Activated B cell treated with CpG ODN at 0.5 μM for 24 hours (primary cell): ENCODE results near the gene CES2. TPM values are rescaled to one million over a fixed set of nuclear protein-coding genes. Genes with fewer than 3 reads are reported as not detected.
"Not testable (repeated sequence)": the region's sequence is repeated elsewhere in the genome, so short reads cannot be mapped to it uniquely, and the experiment has no call there.

Experiments used
- ATAC-seq: fragments of 200-7000 bp; cut with Tn5 transposase; one replicate; pipeline ENCODE4 v1.10.0; 2021; ENCODE audit warnings: low read depth, mild to moderate bottlenecking, moderate library complexity
- CTCF ChIA-PET: fragments of 350-600 bp; sonication (Branson Sonifier 250); formaldehyde crosslinking; loops from one replicate; lab custom pipeline; 2021; ENCODE audit warnings: antibody characterized with exemption; lab: Charles Lee
- POLR2A ChIA-PET: fragments of 350-600 bp; sonication (Branson Sonifier 250); formaldehyde crosslinking; loops from one replicate; lab custom pipeline; 2021; ENCODE audit warnings: antibody characterized with exemption; lab: Charles Lee
- DNase-seq: peaks from one replicate; pipeline ENCODE4 v3.0.0; 2022
- H3K27ac Mint-ChIP-seq: one replicate; pipeline ENCODE4 v1.8.0; 2020; ENCODE audit warnings: mixed read lengths
- H3K27me3 Mint-ChIP-seq: one replicate; pipeline ENCODE4 v1.8.0; 2021; ENCODE audit warnings: mixed read lengths
- H3K36me3 Mint-ChIP-seq: one replicate; pipeline ENCODE4 v1.8.0; 2021; ENCODE audit warnings: low read depth, mixed read lengths
- H3K4me1 Mint-ChIP-seq: one replicate; pipeline ENCODE4 v1.8.0; 2021; ENCODE audit warnings: mixed read lengths
- H3K4me3 Mint-ChIP-seq: one replicate; pipeline ENCODE4 v1.8.0; 2020; ENCODE audit warnings: mild to moderate bottlenecking, mixed read lengths
- H3K9me3 Mint-ChIP-seq: one replicate; pipeline ENCODE4 v1.8.0; 2020; ENCODE audit warnings: mixed read lengths
- intact Hi-C: fragments of 100-400 bp; cut with micrococcal nuclease; formaldehyde crosslinking; loops from one replicate; pipeline ENCODE4 v1.15.1; 2024
- total RNA-seq: library from RNA; stranded (reverse); gene quantifications from 2 replicates; pipeline ENCODE4 v1.2.3, GENCODE V29; 2022
- TF ChIP-seq, protein P1 (sequence below): fragments of 200-600 bp; IDR thresholded peaks from one replicate; pipeline ENCODE4 v1.8.0; 2022; ENCODE audit warnings: antibody characterized with exemption, mild to moderate bottlenecking

Gene CES2
- total RNA-seq, 1 donor from 2014 or later = 34.7 TPM

DNA sequence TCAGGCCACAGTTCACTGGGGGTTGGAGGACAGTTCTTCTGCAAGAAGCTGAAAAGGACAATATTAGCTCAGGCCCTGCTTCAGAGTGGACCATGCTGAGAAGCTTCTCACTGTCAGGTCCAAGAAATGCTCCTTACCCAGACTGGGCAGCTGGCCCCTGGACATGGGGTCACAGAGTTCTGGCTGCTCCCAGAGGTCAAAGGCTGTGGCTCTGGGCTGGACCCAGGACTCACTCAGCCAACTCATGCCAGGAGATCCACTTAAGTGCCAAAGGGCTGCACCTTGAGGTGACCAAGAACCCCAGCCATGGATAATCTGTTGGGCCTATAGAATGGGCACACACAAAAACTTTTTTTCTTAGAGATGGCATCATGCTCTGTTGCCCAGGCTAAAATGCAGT lies 4.0 kb downstream of the CES2 start:
- Mint-ChIP-seq H3K9me3 (no peaks in the 10 kb centered on the region), H3K27ac (no peak overlapping the region), H3K27me3 (no peaks in the 10 kb centered on the region), H3K4me1 (peaks cover 29% of the 10 kb centered on the region), H3K36me3 (peaks cover 65% of the 10 kb centered on the region), H3K4me3 (no peak overlapping the region)
- CTCF ChIA-PET = no interaction called here
- ATAC-seq (no peak), DNase-seq (no peak)
- POLR2A ChIA-PET = no interaction called here
- TF ChIP-seq, protein P1, sequence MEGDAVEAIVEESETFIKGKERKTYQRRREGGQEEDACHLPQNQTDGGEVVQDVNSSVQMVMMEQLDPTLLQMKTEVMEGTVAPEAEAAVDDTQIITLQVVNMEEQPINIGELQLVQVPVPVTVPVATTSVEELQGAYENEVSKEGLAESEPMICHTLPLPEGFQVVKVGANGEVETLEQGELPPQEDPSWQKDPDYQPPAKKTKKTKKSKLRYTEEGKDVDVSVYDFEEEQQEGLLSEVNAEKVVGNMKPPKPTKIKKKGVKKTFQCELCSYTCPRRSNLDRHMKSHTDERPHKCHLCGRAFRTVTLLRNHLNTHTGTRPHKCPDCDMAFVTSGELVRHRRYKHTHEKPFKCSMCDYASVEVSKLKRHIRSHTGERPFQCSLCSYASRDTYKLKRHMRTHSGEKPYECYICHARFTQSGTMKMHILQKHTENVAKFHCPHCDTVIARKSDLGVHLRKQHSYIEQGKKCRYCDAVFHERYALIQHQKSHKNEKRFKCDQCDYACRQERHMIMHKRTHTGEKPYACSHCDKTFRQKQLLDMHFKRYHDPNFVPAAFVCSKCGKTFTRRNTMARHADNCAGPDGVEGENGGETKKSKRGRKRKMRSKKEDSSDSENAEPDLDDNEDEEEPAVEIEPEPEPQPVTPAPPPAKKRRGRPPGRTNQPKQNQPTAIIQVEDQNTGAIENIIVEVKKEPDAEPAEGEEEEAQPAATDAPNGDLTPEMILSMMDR = no peak
- intact Hi-C loops = no loop called here

DNA sequence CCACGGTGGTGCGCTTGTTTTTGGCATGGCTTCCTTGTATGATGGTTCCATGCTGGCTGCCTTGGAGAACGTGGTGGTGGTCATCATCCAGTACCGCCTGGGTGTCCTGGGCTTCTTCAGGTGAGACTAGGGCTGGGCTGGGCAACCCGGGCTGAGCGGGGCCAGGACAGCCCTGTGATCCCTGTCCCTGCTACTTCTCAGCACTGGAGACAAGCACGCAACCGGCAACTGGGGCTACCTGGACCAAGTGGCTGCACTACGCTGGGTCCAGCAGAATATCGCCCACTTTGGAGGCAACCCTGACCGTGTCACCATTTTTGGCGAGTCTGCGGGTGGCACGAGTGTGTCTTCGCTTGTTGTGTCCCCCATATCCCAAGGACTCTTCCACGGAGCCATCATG lies 4.9 kb downstream of the CES2 start:
- CTCF ChIA-PET = no interaction called here
- H3K36me3 Mint-ChIP-seq = peaks cover 61% of the 10 kb centered on the region

DNA sequence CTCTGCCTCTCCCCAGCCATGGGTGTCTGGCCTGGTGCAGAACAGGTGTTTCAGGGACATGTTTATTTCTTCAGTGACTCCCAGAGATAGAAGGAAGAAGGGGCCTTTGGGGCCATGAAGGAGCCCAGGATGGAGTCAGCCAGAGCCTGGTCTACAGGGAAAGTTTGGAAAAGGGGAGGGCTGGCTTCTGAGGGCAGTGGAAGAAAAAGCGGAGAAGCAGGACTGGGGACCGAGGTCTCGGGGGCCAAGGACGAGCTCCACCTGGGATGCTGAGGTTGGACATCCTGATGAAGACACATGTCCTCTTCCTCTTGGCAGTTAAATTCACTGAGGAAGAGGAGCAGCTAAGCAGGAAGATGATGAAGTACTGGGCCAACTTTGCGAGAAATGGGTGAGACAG lies 7.7 kb downstream of the CES2 start:
- Mint-ChIP-seq H3K27me3 (peaks cover 2% of the 10 kb centered on the region), H3K4me1 (peaks cover 9% of the 10 kb centered on the region), H3K9me3 (no peaks in the 10 kb centered on the region), H3K27ac (no peak overlapping the region), H3K4me3 (no peak overlapping the region), H3K36me3 (peaks cover 52% of the 10 kb centered on the region)
- CTCF ChIA-PET = no interaction called here
- intact Hi-C loops = no loop called here
- ATAC-seq = no peak
- TF ChIP-seq, protein P1 = no peak
- POLR2A ChIA-PET = interaction anchor here (1.5 kb wide), 1 partner anchor 9 kb away, joined by 5 read pairs; the partner anchor contains the start of gene CIAO2B
- DNase-seq = no peak

More for the DNA sequence above, 4.9 kb downstream of the CES2 start:
- Mint-ChIP-seq H3K4me1 (peaks cover 22% of the 10 kb centered on the region), H3K9me3 (no peaks in the 10 kb centered on the region), H3K27ac (no peak overlapping the region), H3K4me3 (no peak overlapping the region), H3K27me3 (no peaks in the 10 kb centered on the region)
- ATAC-seq = no peak
- POLR2A ChIA-PET = no interaction called here
- TF ChIP-seq, protein P1 = no peak
- intact Hi-C loops = no loop called here
- no peak for DNase-seq

DNA sequence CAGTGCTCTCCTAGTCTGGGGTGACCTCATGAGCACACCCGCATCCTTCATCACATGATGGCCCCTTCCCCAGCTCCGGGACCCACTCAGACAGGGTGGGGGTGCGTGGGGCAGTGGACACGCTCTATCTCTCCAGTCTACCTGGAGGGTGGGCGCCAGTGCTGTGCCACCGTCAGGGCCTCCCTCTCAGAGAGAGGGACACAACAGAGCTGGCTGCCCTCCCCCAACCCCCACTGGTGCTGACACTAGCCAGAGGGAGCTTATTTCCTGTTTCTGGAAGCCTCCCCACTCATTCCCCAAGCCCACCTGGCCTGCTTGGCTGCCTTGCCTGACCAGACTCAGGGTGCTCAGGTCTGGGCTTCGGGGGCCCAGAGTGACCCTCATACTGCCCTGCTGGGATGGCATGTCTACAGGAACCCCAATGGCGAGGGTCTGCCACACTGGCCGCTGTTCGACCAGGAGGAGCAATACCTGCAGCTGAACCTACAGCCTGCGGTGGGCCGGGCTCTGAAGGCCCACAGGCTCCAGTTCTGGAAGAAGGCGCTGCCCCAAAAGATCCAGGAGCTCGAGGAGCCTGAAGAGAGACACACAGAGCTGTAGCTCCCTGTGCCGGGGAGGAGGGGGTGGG lies 8.2 kb downstream of the CES2 start:
- Mint-ChIP-seq H3K27me3 (peaks cover 2% of the 10 kb centered on the region), H3K36me3 (peaks cover 52% of the 10 kb centered on the region), H3K4me1 (peaks cover 14% of the 10 kb centered on the region), H3K9me3 (no peaks in the 10 kb centered on the region), H3K4me3 (no peak overlapping the region), H3K27ac (no peak overlapping the region)
- ATAC-seq (no peak), DNase-seq (no peak)
- TF ChIP-seq, protein P1 = no peak
- POLR2A ChIA-PET = interaction anchor here (1.5 kb wide), 1 partner anchor 10 kb away, joined by 5 read pairs; the partner anchor contains the start of gene CIAO2B
- intact Hi-C loops = no loop called here
- CTCF ChIA-PET = interaction anchor here (1.2 kb wide), 1 partner anchor 15 kb away, joined by 3 read pairs; no protein-coding TSS in a partner anchor

DNA sequence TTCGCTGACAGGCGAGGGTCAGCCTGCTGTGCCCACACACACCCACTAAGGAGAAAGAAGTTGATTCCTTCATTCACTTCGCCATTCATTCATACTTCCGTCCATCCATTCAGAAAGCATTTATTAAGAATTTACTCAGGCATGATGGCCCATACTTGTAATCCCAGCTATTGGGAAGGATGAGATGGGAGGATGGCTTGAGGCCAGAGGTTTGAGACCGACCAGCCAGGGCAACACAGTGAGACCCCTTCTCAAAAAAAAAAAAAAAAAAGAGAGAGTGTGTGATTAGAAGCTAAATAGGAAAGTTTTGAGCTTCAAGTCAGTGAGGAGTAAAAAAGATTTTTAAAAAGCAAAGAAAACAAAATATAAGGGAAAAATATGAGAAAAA lies 8.7 kb downstream of the CES2 start:
- H3K9me3 Mint-ChIP-seq = no peaks in the 10 kb centered on the region
- peaks cover 2% of the 10 kb centered on the region for H3K27me3 Mint-ChIP-seq
- ATAC-seq (no peak), DNase-seq (no peak)
- TF ChIP-seq, protein P1 = no peak
- CTCF ChIA-PET = interaction anchor here (1.2 kb wide), 1 partner anchor 14 kb away, joined by 3 read pairs; no protein-coding TSS in a partner anchor
- H3K4me3 Mint-ChIP-seq = no peak overlapping the region
- no peak overlapping the region for H3K27ac Mint-ChIP-seq
- peaks cover 17% of the 10 kb centered on the region for H3K4me1 Mint-ChIP-seq
- POLR2A ChIA-PET = interaction anchor here (1.5 kb wide), 1 partner anchor 10 kb away, joined by 5 read pairs; the partner anchor contains the start of gene CIAO2B
- H3K36me3 Mint-ChIP-seq = peaks cover 47% of the 10 kb centered on the region
- intact Hi-C loops = no loop called here

DNA sequence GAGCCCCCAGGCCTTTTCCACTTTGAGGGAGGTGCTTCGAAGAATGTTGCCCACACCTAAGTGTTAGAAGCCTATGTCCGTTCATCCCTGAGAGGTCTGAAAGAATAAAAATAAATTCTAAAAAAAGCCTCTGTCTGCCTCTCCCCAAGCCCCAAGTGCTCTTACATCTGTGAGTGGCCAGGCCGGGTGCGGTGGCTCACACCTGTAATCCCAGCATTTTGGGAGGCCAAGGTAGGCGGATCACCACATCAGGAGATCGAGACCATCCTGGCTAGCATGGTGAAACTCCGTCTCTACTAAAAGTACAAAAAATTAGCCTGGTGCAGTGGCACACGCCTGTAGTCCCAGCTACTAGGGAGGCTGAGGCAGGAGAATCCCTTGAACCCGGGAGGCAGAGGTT lies 9.7 kb downstream of the CES2 start:
- H3K4me3 Mint-ChIP-seq, DNase-seq, H3K27ac Mint-ChIP-seq, H3K9me3 Mint-ChIP-seq, H3K27me3 Mint-ChIP-seq, ATAC-seq, POLR2A ChIA-PET, CTCF ChIA-PET: not testable (repeated sequence)
- H3K4me1 Mint-ChIP-seq = peaks cover 17% of the 10 kb centered on the region
- peaks cover 39% of the 10 kb centered on the region for H3K36me3 Mint-ChIP-seq
- intact Hi-C loops = loop anchor here (5.0 kb wide), 1 partner anchor 63 kb away; the partner anchor contains the start of gene PDP2
